Peyer's patch (tissue), 4 donors: ENCODE data around the gene HRH1.

Experiments used
- CTCF ChIP-seq, 6 experiments: fragments of 450-650 bp in 4 of 6; fragments of 200-600 bp in 2 of 6; sonication (generic) in 1 of 6; IDR thresholded peaks; one replicate each; pipeline ENCODE4 v1.5.1; 2017 to 2019; ENCODE audit warnings: antibody characterized with exemption in 6 of 6, mild to moderate bottlenecking in 3 of 6, moderate library complexity in 1 of 6
- POLR2A ChIP-seq, 2 donors: fragments of 450-650 bp; IDR thresholded peaks; one replicate each; pipeline ENCODE4 v1.5.1; 2017; ENCODE audit warnings: antibody characterized with exemption in 2 of 2, mild to moderate bottlenecking in 2 of 2, moderate library complexity in 2 of 2

- no peak for TF ChIP-seq CTCF (IDR thresholded peaks at IDR 0.05)
- no peak for TF ChIP-seq POLR2A (IDR thresholded peaks at IDR 0.05)
Observed at GRCh38 chr3:11224010-11224409, 69.7 kb downstream of the HRH1 start.
